Activated T-cell treated with anti-CD3 and anti-CD28 coated beads, Interleukin-2, amount 50 U/mL, for 72 hours (primary cell): Measurements from ENCODE around the gene TGM5. TPM values are rescaled to one million over a fixed set of nuclear protein-coding genes. Genes with fewer than 3 reads are reported as not detected.
"Not testable (repeated sequence)": the region's sequence is repeated elsewhere in the genome, so short reads cannot be mapped to it uniquely, and the experiment has no call there.

Experiments
- ATAC-seq, 2 donors: fragments of 150-1000 bp; cut with Tn5 transposase; replicated peaks in 1 of 2; 2 replicates each; pipeline ENCODE4 v1.10.0; 2021; ENCODE audit warnings: moderate library complexity in 2 of 2, mild to moderate bottlenecking in 1 of 2
- DNase-seq, 2 donors: peaks; one replicate each; pipeline ENCODE4 v3.0.0; 2021 to 2022; ENCODE audit warnings: mixed read lengths in 1 of 2
- H3K27ac Mint-ChIP-seq: one replicate; pipeline ENCODE4 v1.8.0; 2022; ENCODE audit warnings: mild to moderate bottlenecking, moderate library complexity, mixed read lengths
- H3K27me3 Mint-ChIP-seq: one replicate; pipeline ENCODE4 v1.8.0; 2022; ENCODE audit warnings: low read depth, mixed read lengths
- H3K36me3 Mint-ChIP-seq, 2 donors: one replicate each; pipeline ENCODE4 v1.8.0; 2022; ENCODE audit warnings: mixed read lengths in 2 of 2, mild to moderate bottlenecking in 1 of 2; ENCODE audit not compliant: insufficient read depth in 2 of 2
- H3K4me1 Mint-ChIP-seq: one replicate; pipeline ENCODE4 v1.8.0; 2022; ENCODE audit warnings: low read depth, mixed read lengths
- H3K4me3 Mint-ChIP-seq, 2 donors: one replicate each; pipeline ENCODE4 v1.8.0; 2022; ENCODE audit warnings: mild to moderate bottlenecking in 2 of 2, mixed read lengths in 2 of 2, moderate library complexity in 2 of 2
- H3K9me3 Mint-ChIP-seq, 2 donors: one replicate each; pipeline ENCODE4 v1.8.0; 2022; ENCODE audit warnings: mixed read lengths in 2 of 2
- total RNA-seq, 2 donors: library from RNA; stranded (reverse); gene quantifications; one replicate each; pipeline ENCODE4 v1.2.3, GENCODE V29; 2022

Gene TGM5
- total RNA-seq, 2 donors from 2014 or later, result not detected

- ATAC-seq (peak; percentile 61 to 63), DNase-seq (peak; percentile 49 to 58)
- peaks cover 16% of the 10 kb centered on the region for H3K4me1 Mint-ChIP-seq
- peaks cover 14% of the 10 kb centered on the region for H3K27me3 Mint-ChIP-seq
- no peak overlapping the region for H3K27ac Mint-ChIP-seq
- no peaks in the 10 kb centered on the region for H3K36me3 Mint-ChIP-seq
- H3K4me3 Mint-ChIP-seq, result no peak overlapping the region
- no peaks in the 10 kb centered on the region for H3K9me3 Mint-ChIP-seq
Observed at GRCh38 chr15:43204016-43204901, 62.5 kb downstream of the TGM5 start.

GRCh38 chr15:43199945-43200488 is 66.7 kb downstream of the TGM5 start:
- H3K27ac Mint-ChIP-seq, result peak overlapping the region; percentile 1
- peaks cover 0 to 5% of the 10 kb centered on the region in 2 donors for H3K9me3 Mint-ChIP-seq
- no peaks in the 10 kb centered on the region for H3K27me3 Mint-ChIP-seq
- peaks cover 16% of the 10 kb centered on the region for H3K4me1 Mint-ChIP-seq
- DNase-seq (peak in 1 of 2 donors; percentile 14), ATAC-seq (peak; percentile 70 to 71)
- peaks cover 12 to 14% of the 10 kb centered on the region in 2 donors for H3K36me3 Mint-ChIP-seq
- H3K4me3 Mint-ChIP-seq, result no peak overlapping the region

- no peak overlapping the region for H3K27ac Mint-ChIP-seq
Observed at GRCh38 chr15:43198992-43199391, 67.7 kb downstream of the TGM5 start.

GRCh38 chr15:43198556-43198955 is 68.2 kb downstream of the TGM5 start:
- H3K27ac Mint-ChIP-seq, H3K4me1 Mint-ChIP-seq, H3K9me3 Mint-ChIP-seq, DNase-seq, ATAC-seq, H3K4me3 Mint-ChIP-seq, H3K27me3 Mint-ChIP-seq: not testable (repeated sequence)
- peaks cover 12 to 22% of the 10 kb centered on the region in 2 donors for H3K36me3 Mint-ChIP-seq

More at GRCh38 chr15:43198992-43199391, 67.7 kb downstream of the TGM5 start:
- peaks cover 8% of the 10 kb centered on the region for H3K4me1 Mint-ChIP-seq
- peaks cover 0 to 5% of the 10 kb centered on the region in 2 donors for H3K9me3 Mint-ChIP-seq
- H3K4me3 Mint-ChIP-seq, result no peak overlapping the region
- ATAC-seq, result no peak
- H3K27me3 Mint-ChIP-seq, result no peaks in the 10 kb centered on the region
- peaks cover 12 to 22% of the 10 kb centered on the region in 2 donors for H3K36me3 Mint-ChIP-seq
- DNase-seq, result no peak

GRCh38 chr15:43197773-43198172 is 69.0 kb downstream of the TGM5 start:
- not testable (repeated sequence) for H3K4me3 Mint-ChIP-seq, DNase-seq, H3K27me3 Mint-ChIP-seq, H3K9me3 Mint-ChIP-seq, ATAC-seq, H3K27ac Mint-ChIP-seq, H3K4me1 Mint-ChIP-seq
- peaks cover 12 to 23% of the 10 kb centered on the region in 2 donors for H3K36me3 Mint-ChIP-seq

GRCh38 chr15:43196760-43197548 is 69.8 kb downstream of the TGM5 start:
- no peak for DNase-seq
- Mint-ChIP-seq H3K4me3 (no peak overlapping the region), H3K4me1 (peaks cover 7% of the 10 kb centered on the region), H3K27ac (no peak overlapping the region), H3K36me3 (peaks cover 14 to 31% of the 10 kb centered on the region in 2 donors), H3K9me3 (peaks cover 0 to 5% of the 10 kb centered on the region in 2 donors), H3K27me3 (no peaks in the 10 kb centered on the region)
- no peak for ATAC-seq

GRCh38 chr15:43194795-43195194 is 71.9 kb downstream of the TGM5 start:
- H3K9me3 Mint-ChIP-seq, result peaks cover 0 to 5% of the 10 kb centered on the region in 2 donors
- peaks cover 2% of the 10 kb centered on the region for H3K4me1 Mint-ChIP-seq
- H3K27ac Mint-ChIP-seq, result peak overlapping the region; percentile 19
- H3K27me3 Mint-ChIP-seq, result no peaks in the 10 kb centered on the region
- DNase-seq, result no peak
- ATAC-seq, result no peak
- no peak overlapping the region for H3K4me3 Mint-ChIP-seq
- peaks cover 17 to 40% of the 10 kb centered on the region in 2 donors for H3K36me3 Mint-ChIP-seq

GRCh38 chr15:43193710-43194109 is 73.0 kb downstream of the TGM5 start:
- no peak for DNase-seq
- ATAC-seq, result no peak
- Mint-ChIP-seq H3K4me3 (no peak overlapping the region), H3K4me1 (no peaks in the 10 kb centered on the region), H3K27ac (no peak overlapping the region), H3K36me3 (peaks cover 21 to 45% of the 10 kb centered on the region in 2 donors), H3K27me3 (no peaks in the 10 kb centered on the region), H3K9me3 (peaks cover 0 to 5% of the 10 kb centered on the region in 2 donors)

GRCh38 chr15:43190178-43190577 is 76.5 kb downstream of the TGM5 start:
- H3K9me3 Mint-ChIP-seq, result no peaks in the 10 kb centered on the region
- H3K27me3 Mint-ChIP-seq, result no peaks in the 10 kb centered on the region

GRCh38 chr15:43189296-43189695 is 77.4 kb downstream of the TGM5 start:
- DNase-seq (no peak), ATAC-seq (no peak)
- no peaks in the 10 kb centered on the region for H3K27me3 Mint-ChIP-seq
- no peak overlapping the region for H3K4me3 Mint-ChIP-seq
- peaks cover 11 to 24% of the 10 kb centered on the region in 2 donors for H3K36me3 Mint-ChIP-seq
- no peak overlapping the region for H3K27ac Mint-ChIP-seq
- H3K4me1 Mint-ChIP-seq, result peaks cover 16% of the 10 kb centered on the region
- H3K9me3 Mint-ChIP-seq, result no peaks in the 10 kb centered on the region

More at GRCh38 chr15:43190178-43190577, 76.5 kb downstream of the TGM5 start:
- H3K36me3 Mint-ChIP-seq, result peaks cover 11 to 32% of the 10 kb centered on the region in 2 donors
- no peak overlapping the region for H3K27ac Mint-ChIP-seq
- DNase-seq (no peak), ATAC-seq (no peak)
- H3K4me1 Mint-ChIP-seq, result peaks cover 16% of the 10 kb centered on the region
- no peak overlapping the region for H3K4me3 Mint-ChIP-seq

- peaks cover 16% of the 10 kb centered on the region for H3K4me1 Mint-ChIP-seq
- H3K4me3 Mint-ChIP-seq, result peak overlapping the region; percentile 93 to 97
- H3K9me3 Mint-ChIP-seq, result no peaks in the 10 kb centered on the region
- H3K36me3 Mint-ChIP-seq, result peaks cover 11 to 21% of the 10 kb centered on the region in 2 donors
- H3K27ac Mint-ChIP-seq, result peak overlapping the region; percentile 51
- DNase-seq (no peak), ATAC-seq (no peak)
- no peaks in the 10 kb centered on the region for H3K27me3 Mint-ChIP-seq
Observed at GRCh38 chr15:43187544-43188155, 79.1 kb downstream of the TGM5 start.

- peaks cover 7 to 10% of the 10 kb centered on the region in 2 donors for H3K36me3 Mint-ChIP-seq
- H3K4me3 Mint-ChIP-seq, result peak overlapping the region; percentile 93 to 97
- peak overlapping the region; percentile 96 for H3K27ac Mint-ChIP-seq
- ATAC-seq, result peak; percentile 16 to 33
- H3K4me1 Mint-ChIP-seq, result peaks cover 21% of the 10 kb centered on the region
- H3K27me3 Mint-ChIP-seq, result no peaks in the 10 kb centered on the region
- no peaks in the 10 kb centered on the region for H3K9me3 Mint-ChIP-seq
- DNase-seq, result no peak
Observed at GRCh38 chr15:43186003-43186353, 80.8 kb downstream of the TGM5 start.
